Adipocyte (in vitro differentiated cells): Measurements from ENCODE around the gene ACAD9.
"Not testable (repeated sequence)": the region's sequence is repeated elsewhere in the genome, so short reads cannot be mapped to it uniquely, and the experiment has no call there.

ENCODE experiments used
- DNase-seq: peaks from one replicate; pipeline ENCODE4 v3.0.0-alpha.2; 2015; ENCODE audit warnings: low read depth
- H3K27me3 ChIP-seq: replicated peaks from 2 replicates; pipeline ENCODE4 v1.7.0; 2013; ENCODE audit warnings: mild to moderate bottlenecking, low read length, moderate library complexity; ENCODE audit not compliant: control insufficient read depth, insufficient read depth
- H3K36me3 ChIP-seq: 2 replicates; pipeline ENCODE4 v1.7.0; 2013; ENCODE audit warnings: low read length, mild to moderate bottlenecking, moderate library complexity; ENCODE audit not compliant: control insufficient read depth, insufficient read depth, severe bottlenecking
- H3K4me1 ChIP-seq: 2 replicates; pipeline ENCODE4 v1.7.0; 2013; ENCODE audit warnings: mild to moderate bottlenecking, low read length, moderate library complexity; ENCODE audit not compliant: control insufficient read depth, insufficient read depth
- H3K4me3 ChIP-seq: 2 replicates; pipeline ENCODE4 v1.7.0; 2013; ENCODE audit warnings: mild to moderate bottlenecking, low read length, moderate library complexity
- H3K9ac ChIP-seq: 2 replicates; pipeline ENCODE4 v1.7.0; 2013; ENCODE audit warnings: mild to moderate bottlenecking, low read length, moderate library complexity
- H3K9me3 ChIP-seq: 2 replicates; pipeline ENCODE4 v1.7.0; 2013; ENCODE audit warnings: mild to moderate bottlenecking, low read length, moderate library complexity; ENCODE audit not compliant: control insufficient read depth

Gene ACAD9

GRCh38 chr3:128863560-128863959 is 15.9 kb upstream of the ACAD9 start:
- Histone ChIP-seq H3K4me3 (no peak overlapping the region), H3K36me3 (no peaks in the 10 kb centered on the region), H3K9me3 (peaks cover 23% of the 10 kb centered on the region), H3K4me1 (peaks cover 11% of the 10 kb centered on the region), H3K27me3 (no peaks in the 10 kb centered on the region), H3K9ac (no peak overlapping the region)
- DNase-seq = no peak

GRCh38 chr3:128864351-128864811 is 15.0 kb upstream of the ACAD9 start:
- H3K4me3 ChIP-seq = no peak overlapping the region
- no peak for DNase-seq

GRCh38 chr3:128864849-128865804 is 14.3 kb upstream of the ACAD9 start:
- DNase-seq = not testable (repeated sequence)
- H3K4me1 ChIP-seq = peaks cover 11% of the 10 kb centered on the region

More at GRCh38 chr3:128864351-128864811, 15.0 kb upstream of the ACAD9 start:
- H3K4me1 ChIP-seq = peaks cover 11% of the 10 kb centered on the region
- H3K27me3 ChIP-seq = no peaks in the 10 kb centered on the region
- H3K9ac ChIP-seq = no peak overlapping the region
- H3K9me3 ChIP-seq = peaks cover 15% of the 10 kb centered on the region
- no peaks in the 10 kb centered on the region for H3K36me3 ChIP-seq

GRCh38 chr3:128867200-128868125 is 12.0 kb upstream of the ACAD9 start:
- no peaks in the 10 kb centered on the region for H3K9me3 ChIP-seq
- no peak overlapping the region for H3K9ac ChIP-seq
- H3K27me3 ChIP-seq = no peaks in the 10 kb centered on the region
- H3K4me1 ChIP-seq = peaks cover 11% of the 10 kb centered on the region
- DNase-seq = no peak
- no peak overlapping the region for H3K4me3 ChIP-seq
- no peaks in the 10 kb centered on the region for H3K36me3 ChIP-seq

More at GRCh38 chr3:128864849-128865804, 14.3 kb upstream of the ACAD9 start:
- not testable (repeated sequence) for H3K9me3 ChIP-seq, H3K27me3 ChIP-seq, H3K9ac ChIP-seq, H3K36me3 ChIP-seq, H3K4me3 ChIP-seq

GRCh38 chr3:128870347-128870746 is 9.1 kb upstream of the ACAD9 start:
- Histone ChIP-seq H3K27me3 (no peaks in the 10 kb centered on the region), H3K9me3 (no peaks in the 10 kb centered on the region), H3K36me3 (no peaks in the 10 kb centered on the region), H3K4me3 (no peak overlapping the region), H3K9ac (no peak overlapping the region), H3K4me1 (no peaks in the 10 kb centered on the region)
- DNase-seq = no peak

- Histone ChIP-seq H3K9ac (no peak overlapping the region), H3K36me3 (no peaks in the 10 kb centered on the region), H3K4me1 (peaks cover 10% of the 10 kb centered on the region), H3K4me3 (no peak overlapping the region), H3K27me3 (no peaks in the 10 kb centered on the region), H3K9me3 (no peaks in the 10 kb centered on the region)
- DNase-seq = no peak
Measured at GRCh38 chr3:128872282-128872681, 7.1 kb upstream of the ACAD9 start.

- no peaks in the 10 kb centered on the region for H3K36me3 ChIP-seq
- no peak overlapping the region for H3K4me3 ChIP-seq
- DNase-seq = no peak
- H3K27me3 ChIP-seq = no peaks in the 10 kb centered on the region
- H3K9ac ChIP-seq = no peak overlapping the region
- no peaks in the 10 kb centered on the region for H3K9me3 ChIP-seq
- H3K4me1 ChIP-seq = peaks cover 13% of the 10 kb centered on the region
Measured at GRCh38 chr3:128872744-128873143, 6.7 kb upstream of the ACAD9 start.

- no peaks in the 10 kb centered on the region for H3K9me3 ChIP-seq
- no peak for DNase-seq
- H3K9ac ChIP-seq = no peak overlapping the region
- no peak overlapping the region for H3K4me3 ChIP-seq
- peaks cover 20% of the 10 kb centered on the region for H3K4me1 ChIP-seq
- H3K27me3 ChIP-seq = no peaks in the 10 kb centered on the region
- H3K36me3 ChIP-seq = no peaks in the 10 kb centered on the region
Measured at GRCh38 chr3:128873244-128874022, 6.0 kb upstream of the ACAD9 start.

- no peaks in the 10 kb centered on the region for H3K36me3 ChIP-seq
- no peak overlapping the region for H3K9ac ChIP-seq
- H3K27me3 ChIP-seq = no peaks in the 10 kb centered on the region
- H3K4me1 ChIP-seq = peaks cover 25% of the 10 kb centered on the region
- H3K4me3 ChIP-seq = no peak overlapping the region
- no peaks in the 10 kb centered on the region for H3K9me3 ChIP-seq
- no peak for DNase-seq
Measured at GRCh38 chr3:128874481-128875180, 4.8 kb upstream of the ACAD9 start.

- H3K27me3 ChIP-seq = no peaks in the 10 kb centered on the region
- H3K4me3 ChIP-seq = no peak overlapping the region
- no peak overlapping the region for H3K9ac ChIP-seq
- H3K4me1 ChIP-seq = peaks cover 31% of the 10 kb centered on the region
- H3K36me3 ChIP-seq = no peaks in the 10 kb centered on the region
- H3K9me3 ChIP-seq = no peaks in the 10 kb centered on the region
- peak; percentile 30 for DNase-seq
Measured at GRCh38 chr3:128875556-128876120, 3.8 kb upstream of the ACAD9 start.
